Neuronal stem cell (in vitro differentiated cells): ENCODE results near the gene CRHR1.

Source experiments
- DNase-seq: peaks from one replicate; pipeline ENCODE4 v3.0.0-alpha.2; 2013; ENCODE audit warnings: low spot score
- H2AFZ ChIP-seq: one replicate; pipeline ENCODE4 v1.6.1; 2013; ENCODE audit warnings: mild to moderate bottlenecking, low read length, inconsistent platforms
- H2AK5ac ChIP-seq: 2 replicates; pipeline ENCODE4 v1.6.1; 2013; ENCODE audit warnings: low read depth, mild to moderate bottlenecking, inconsistent platforms, low read length, moderate library complexity, mixed read lengths
- H2BK120ac ChIP-seq: 2 replicates; pipeline ENCODE4 v1.6.1; 2013; ENCODE audit warnings: low read depth, mild to moderate bottlenecking, inconsistent platforms, low read length, moderate library complexity, mixed read lengths
- H2BK12ac ChIP-seq: one replicate; pipeline ENCODE4 v1.6.1; 2013; ENCODE audit warnings: low read length, inconsistent platforms
- H2BK15ac ChIP-seq: 2 replicates; pipeline ENCODE4 v1.6.1; 2013; ENCODE audit warnings: mild to moderate bottlenecking, low read length, inconsistent platforms, mixed read lengths
- H2BK5ac ChIP-seq: one replicate; pipeline ENCODE4 v1.6.1; 2013; ENCODE audit warnings: inconsistent platforms, mild to moderate bottlenecking, low read length, moderate library complexity
- H3K14ac ChIP-seq: one replicate; pipeline ENCODE4 v1.6.1; 2013; ENCODE audit warnings: low read length, inconsistent platforms
- H3K18ac ChIP-seq: 2 replicates; pipeline ENCODE4 v1.6.1; 2013; ENCODE audit warnings: low read length, inconsistent platforms
- H3K23ac ChIP-seq: 2 replicates; pipeline ENCODE4 v1.6.1; 2013; ENCODE audit warnings: low read depth, mild to moderate bottlenecking, mixed read lengths, low read length, inconsistent platforms; ENCODE audit not compliant: poor library complexity
- H3K27ac ChIP-seq: replicated peaks from 3 replicates; pipeline ENCODE4 v1.5.1; 2013; ENCODE audit warnings: low read length, inconsistent platforms
- H3K27me3 ChIP-seq, 3 experiments: 2 replicates each; pipeline ENCODE4 v1.6.1; 2013; ENCODE audit warnings: low read length in 3 of 3, mild to moderate bottlenecking in 2 of 3, inconsistent platforms in 1 of 3, low read depth in 1 of 3, mixed read lengths in 1 of 3, moderate library complexity in 1 of 3; ENCODE audit not compliant: control insufficient read depth in 3 of 3, insufficient read depth in 3 of 3
- H3K36me3 ChIP-seq, 2 donors: replicated peaks in 1 of 2; 2 replicates each; pipeline ENCODE4 v1.6.1; 2013; ENCODE audit warnings: low read length in 2 of 2; ENCODE audit not compliant: control insufficient read depth in 2 of 2, insufficient read depth in 2 of 2
- H3K4ac ChIP-seq: 2 replicates; pipeline ENCODE4 v1.6.1; 2013; ENCODE audit warnings: inconsistent platforms, mild to moderate bottlenecking, low read length, moderate library complexity
- H3K4me1 ChIP-seq, 2 donors: 1 replicate in 1 of 2; 2 replicates in 1 of 2; pipeline ENCODE4 v1.6.1; 2013; ENCODE audit warnings: low read length in 2 of 2, low read depth in 1 of 2; ENCODE audit not compliant: control insufficient read depth in 2 of 2, insufficient read depth in 1 of 2
- H3K4me2 ChIP-seq: one replicate; pipeline ENCODE4 v1.6.1; 2013; ENCODE audit warnings: mild to moderate bottlenecking, low read length, inconsistent platforms; ENCODE audit not compliant: insufficient read depth, poor library complexity, severe bottlenecking
- H3K4me3 ChIP-seq, 2 donors: 2 replicates each; pipeline ENCODE4 v1.5.1; 2013; ENCODE audit warnings: low read length in 2 of 2, mild to moderate bottlenecking in 2 of 2, inconsistent platforms in 1 of 2, moderate library complexity in 1 of 2
- H3K79me1 ChIP-seq: one replicate; pipeline ENCODE4 v1.6.1; 2013; ENCODE audit warnings: low read depth, mild to moderate bottlenecking, inconsistent platforms, low read length, moderate library complexity
- H3K9ac ChIP-seq: one replicate; pipeline ENCODE4 v1.6.1; 2013; ENCODE audit warnings: mild to moderate bottlenecking, low read depth, low read length, inconsistent platforms; ENCODE audit not compliant: poor library complexity
- H3K9me3 ChIP-seq, 2 donors: replicated peaks in 1 of 2; 2 replicates each; pipeline versions ENCODE3 to v1.6.1; 2013; ENCODE audit warnings: low read length in 2 of 2, mild to moderate bottlenecking in 2 of 2, inconsistent platforms in 1 of 2, low read depth in 1 of 2, mixed read lengths in 1 of 2, moderate library complexity in 1 of 2; ENCODE audit not compliant: control insufficient read depth in 2 of 2, insufficient read depth in 1 of 2
- H4K8ac ChIP-seq: one replicate; pipeline ENCODE4 v1.6.1; 2013; ENCODE audit warnings: low read depth, mild to moderate bottlenecking, inconsistent platforms, low read length, moderate library complexity
- H4K91ac ChIP-seq: one replicate; pipeline ENCODE4 v1.6.1; 2013; ENCODE audit warnings: low read length, low read depth, mild to moderate bottlenecking, inconsistent platforms; ENCODE audit not compliant: poor library complexity
- WGBS, 2 donors: extraction: QIAGEN DNeasy Blood & Tissue Kit; methylation state at CpG; one replicate each; pipeline ENCODE4 v1.1.7; 2013; ENCODE audit warnings: missing lambda C conversion rate in 2 of 2, mixed read lengths in 1 of 2; ENCODE audit not compliant: insufficient read length in 2 of 2, insufficient replicate concordance in 1 of 2; ENCODE audit errors: extremely low coverage in 2 of 2; 5-methylcytosine and 5-hydroxymethylcytosine counted together

CRHR1 gene

DNA sequence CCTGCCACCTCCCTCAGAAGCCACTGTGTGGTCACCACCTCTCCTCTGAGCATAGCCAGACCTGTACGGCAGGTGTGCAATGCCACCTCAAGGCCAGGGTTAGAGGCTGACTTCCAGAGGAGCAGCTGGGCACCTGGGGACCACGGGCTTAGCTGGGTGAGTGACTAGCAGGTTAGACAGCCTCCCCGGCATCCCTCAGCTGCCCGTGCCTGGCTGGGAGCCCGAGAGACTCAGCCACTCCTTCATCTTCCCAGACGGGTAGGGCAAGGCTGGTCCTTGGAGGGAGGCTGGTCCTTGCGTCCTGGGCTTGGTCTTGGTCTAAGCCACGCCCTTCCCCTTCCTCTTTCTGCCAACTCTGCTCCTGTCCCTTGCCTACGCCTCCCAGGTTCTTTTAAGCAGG lies 7.8 kb downstream of the CRHR1 start:
- H3K27me3 ChIP-seq, result peaks cover 0 to 89% (median 0%) of the 10 kb centered on the region in 3 experiments
- no peak overlapping the region for H2BK5ac ChIP-seq
- H3K4me3 ChIP-seq, result no peak overlapping the region
- no peak overlapping the region for H4K8ac ChIP-seq
- H4K91ac ChIP-seq, result no peak overlapping the region
- peak overlapping the region; percentile 11 for H2BK12ac ChIP-seq
- no peak overlapping the region for H3K4me2 ChIP-seq
- H2BK15ac ChIP-seq, result no peak overlapping the region
- DNase-seq, result no peak
- H2AK5ac ChIP-seq, result peak overlapping the region; percentile 67
- H3K9ac ChIP-seq, result peak overlapping the region; percentile 25
- H2BK120ac ChIP-seq, result no peak overlapping the region
- peaks cover 0 to 6% of the 10 kb centered on the region in 2 donors for H3K4me1 ChIP-seq
- no peaks in the 10 kb centered on the region for H3K79me1 ChIP-seq
- no peak overlapping the region for H3K23ac ChIP-seq
- H3K18ac ChIP-seq, result peak overlapping the region; percentile 69
- no peak overlapping the region for H3K4ac ChIP-seq
- peak overlapping the region; percentile 22 for H3K14ac ChIP-seq
- no peak overlapping the region for H2AFZ ChIP-seq
- WGBS, 2 donors, result no CpG with 5 or more reads among the region's 9 CpGs
- H3K27ac ChIP-seq, result no peak overlapping the region
- H3K36me3 ChIP-seq, result no peaks in the 10 kb centered on the region
- H3K9me3 ChIP-seq, result no peaks in the 10 kb centered on the region

DNA sequence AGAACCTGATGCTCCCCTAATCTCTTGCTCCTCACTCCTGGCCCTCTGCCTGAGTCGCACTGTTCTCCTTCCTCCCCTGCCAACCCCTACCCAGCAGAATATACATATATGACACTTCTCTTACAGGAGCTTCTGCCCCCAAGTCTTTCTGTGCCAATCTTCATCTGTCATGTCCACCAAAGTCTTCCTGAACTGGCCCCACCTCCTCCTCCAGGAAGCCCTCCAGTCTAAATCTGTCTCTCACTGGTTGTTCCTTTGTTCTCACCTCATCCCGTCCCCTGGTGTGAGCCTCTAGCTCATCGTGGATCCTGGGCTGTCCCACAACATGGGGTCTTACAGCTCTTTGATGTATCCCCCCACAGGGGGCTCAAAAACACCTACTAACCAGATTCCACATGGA lies 8.3 kb downstream of the CRHR1 start:
- Histone ChIP-seq H2AFZ (no peak overlapping the region), H3K27ac (no peak overlapping the region), H3K79me1 (no peaks in the 10 kb centered on the region), H2BK15ac (no peak overlapping the region), H2BK5ac (no peak overlapping the region), H4K8ac (no peak overlapping the region), H3K4me1 (peaks cover 0 to 6% of the 10 kb centered on the region in 2 donors), H3K4me2 (no peak overlapping the region), H3K36me3 (no peaks in the 10 kb centered on the region), H3K27me3 (peaks cover 0 to 84% (median 0%) of the 10 kb centered on the region in 3 experiments), H3K23ac (no peak overlapping the region), H3K14ac (no peak overlapping the region), H2AK5ac (peak overlapping the region; percentile 67), H4K91ac (no peak overlapping the region), H3K9me3 (no peaks in the 10 kb centered on the region), H3K4me3 (no peak overlapping the region), H3K18ac (no peak overlapping the region), H2BK12ac (no peak overlapping the region), H3K9ac (no peak overlapping the region), H2BK120ac (no peak overlapping the region), H3K4ac (no peak overlapping the region)
- WGBS, 2 donors, result no CpG with 5 or more reads among the region's 3 CpGs
- no peak for DNase-seq

DNA sequence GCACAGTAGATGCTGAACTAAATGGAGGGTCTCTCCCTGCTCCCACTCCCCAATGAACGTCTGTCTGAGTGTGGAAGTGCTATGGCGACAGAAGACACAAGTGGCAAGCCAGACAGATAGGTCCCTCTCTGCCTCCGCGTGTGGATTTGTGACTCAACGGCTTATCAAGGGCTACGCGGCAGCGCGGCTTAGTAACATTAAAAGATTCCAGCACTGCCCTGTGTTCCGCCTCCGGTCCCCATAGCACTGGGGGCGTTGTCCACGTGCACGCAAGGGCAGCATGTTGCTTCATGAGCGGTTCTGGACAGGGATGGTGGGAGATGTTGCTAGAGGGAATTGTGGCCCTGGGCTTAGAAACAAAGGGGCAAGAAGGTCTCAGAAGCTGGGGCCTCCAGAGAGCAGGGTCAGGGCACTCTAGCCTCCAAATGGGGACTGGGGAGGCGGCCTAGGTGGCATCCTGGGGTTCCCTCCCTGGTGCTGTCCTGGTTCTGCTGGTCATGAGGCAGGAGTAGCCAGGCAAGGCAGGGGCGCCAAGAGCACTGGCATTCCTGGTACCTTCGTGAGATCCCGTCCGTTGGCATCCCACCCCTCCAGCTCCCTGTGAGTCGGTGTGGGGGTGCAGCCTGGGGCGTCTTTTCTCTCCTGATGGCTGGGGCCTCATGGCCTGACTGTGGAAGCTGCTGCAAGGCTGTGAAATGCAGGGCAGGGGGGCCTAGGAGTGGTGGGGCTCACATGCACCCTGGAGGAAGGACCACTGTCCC lies 9.1 kb downstream of the CRHR1 start:
- Histone ChIP-seq H2BK120ac (no peak overlapping the region), H3K14ac (no peak overlapping the region), H3K36me3 (no peaks in the 10 kb centered on the region), H3K27ac (no peak overlapping the region), H2BK12ac (no peak overlapping the region), H2AFZ (no peak overlapping the region), H3K9ac (no peak overlapping the region), H3K79me1 (no peaks in the 10 kb centered on the region), H2AK5ac (no peak overlapping the region), H3K4me1 (peaks cover 0 to 6% of the 10 kb centered on the region in 2 donors), H3K4ac (no peak overlapping the region), H3K4me2 (no peak overlapping the region), H3K9me3 (no peaks in the 10 kb centered on the region), H4K8ac (no peak overlapping the region), H2BK5ac (no peak overlapping the region), H4K91ac (no peak overlapping the region), H2BK15ac (no peak overlapping the region), H3K4me3 (no peak overlapping the region), H3K18ac (peak overlapping the region; percentile 8), H3K23ac (peak overlapping the region; percentile 56), H3K27me3 (peaks cover 0 to 76% (median 0%) of the 10 kb centered on the region in 3 experiments)
- no peak for DNase-seq
- no CpG with 5 or more reads among the region's 22 CpGs for WGBS, 2 donors

DNA sequence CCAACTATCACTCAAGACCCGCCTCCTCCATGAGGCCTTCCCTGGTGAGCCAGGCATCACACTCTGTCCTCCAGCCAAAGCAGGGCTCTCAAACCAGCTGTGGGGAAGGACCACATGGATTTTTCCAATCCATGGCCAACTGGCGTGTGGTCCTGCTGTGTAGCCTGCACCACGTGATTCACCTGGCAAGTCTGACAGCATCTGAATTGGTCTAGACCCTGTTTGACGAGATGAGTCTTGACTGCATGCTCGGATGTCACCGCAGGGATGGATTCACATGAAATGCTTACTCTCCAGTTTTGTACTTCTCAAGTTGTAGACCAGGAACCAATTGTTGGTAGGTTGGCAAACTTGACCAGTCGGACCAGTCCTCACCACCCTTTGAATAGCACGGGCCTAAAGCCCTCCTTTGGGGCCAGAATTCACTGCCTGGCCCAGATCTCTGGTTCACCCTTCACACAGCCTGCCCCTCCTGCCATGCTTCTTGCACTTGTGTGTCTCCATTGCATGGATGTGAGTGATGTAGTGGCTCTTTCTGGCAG lies 9.9 kb downstream of the CRHR1 start:
- Histone ChIP-seq H3K36me3 (no peaks in the 10 kb centered on the region), H2BK15ac (no peak overlapping the region), H3K14ac (no peak overlapping the region), H3K9ac (no peak overlapping the region), H2AFZ (no peak overlapping the region), H3K4me3 (no peak overlapping the region), H2BK5ac (no peak overlapping the region), H4K8ac (no peak overlapping the region), H3K4me1 (peaks cover 0 to 6% of the 10 kb centered on the region in 2 donors), H3K4ac (no peak overlapping the region), H3K23ac (no peak overlapping the region), H2BK12ac (no peak overlapping the region), H3K27ac (no peak overlapping the region), H3K79me1 (no peaks in the 10 kb centered on the region), H2AK5ac (no peak overlapping the region), H4K91ac (no peak overlapping the region), H3K27me3 (peaks cover 0 to 67% (median 0%) of the 10 kb centered on the region in 3 experiments), H3K18ac (peak overlapping the region; percentile 46), H3K4me2 (no peak overlapping the region), H2BK120ac (no peak overlapping the region), H3K9me3 (no peaks in the 10 kb centered on the region)
- WGBS, 2 donors, result no CpG with 5 or more reads among the region's 8 CpGs
- no peak for DNase-seq
